GM23338 (cell line): ENCODE data around the gene TK1. TPM values are rescaled to one million over a fixed set of nuclear protein-coding genes. Genes with fewer than 3 reads are reported as not detected.

ENCODE experiments used
- ATAC-seq: fragments of 200-7000 bp; cut with Tn5 transposase; 3 replicates; pipeline ENCODE4 v1.9.1; 2020
- DNase-seq: peaks from one replicate; pipeline ENCODE4 v3.0.0-alpha.2; 2015; ENCODE audit warnings: low spot score
- H2AFZ ChIP-seq: fragments of 200-600 bp; sonication (generic); 2 replicates; pipeline ENCODE4 v1.8.0; 2016; ENCODE audit warnings: antibody characterized with exemption, mild to moderate bottlenecking, moderate library complexity
- H3F3A ChIP-seq: fragments of 200-600 bp; sonication (generic); replicated peaks from 2 replicates; pipeline ENCODE4 v1.8.0; 2017; ENCODE audit warnings: antibody characterized with exemption, mixed run types, low read depth
- H3K27ac ChIP-seq: fragments of 200-600 bp; sonication (generic); 2 replicates; pipeline ENCODE4 v1.6.1; 2016; ENCODE audit warnings: low read depth
- H3K27me3 ChIP-seq: fragments of 200-600 bp; sonication (generic); 2 replicates; pipeline ENCODE4 v1.8.0; 2016; ENCODE audit warnings: mild to moderate bottlenecking, mixed run types, moderate library complexity; ENCODE audit not compliant: insufficient read depth
- H3K36me3 ChIP-seq: fragments of 200-600 bp; sonication (generic); 2 replicates; pipeline ENCODE4 v1.8.0; 2016; ENCODE audit warnings: mild to moderate bottlenecking; ENCODE audit not compliant: insufficient read depth
- H3K4me1 ChIP-seq: fragments of 200-600 bp; sonication (generic); 2 replicates; pipeline ENCODE4 v1.8.0; 2016; ENCODE audit warnings: mild to moderate bottlenecking, moderate library complexity; ENCODE audit not compliant: insufficient read depth
- H3K4me2 ChIP-seq: fragments of 200-600 bp; sonication (generic); 2 replicates; pipeline ENCODE4 v1.7.1; 2017; ENCODE audit warnings: mixed run types
- H3K4me3 ChIP-seq: fragments of 200-600 bp; sonication (generic); 2 replicates; pipeline ENCODE4 v1.6.1; 2016; ENCODE audit warnings: mixed run types
- H3K79me2 ChIP-seq: fragments of 200-600 bp; sonication (generic); replicated peaks from 2 replicates; pipeline ENCODE4 v1.8.0; 2017; ENCODE audit warnings: mild to moderate bottlenecking; ENCODE audit not compliant: insufficient read depth
- H3K9me2 ChIP-seq: fragments of 200-600 bp; sonication (generic); 2 replicates; pipeline ENCODE4 v1.8.0; 2017; ENCODE audit not compliant: insufficient read depth
- H4K20me1 ChIP-seq: fragments of 200-600 bp; sonication (generic); replicated peaks from 2 replicates; pipeline ENCODE4 v1.8.0; 2017; ENCODE audit warnings: mild to moderate bottlenecking; ENCODE audit not compliant: insufficient read depth
- H3K27ac Mint-ChIP-seq: 2 replicates; pipeline ENCODE4 v1.8.0; 2020; ENCODE audit warnings: inconsistent platforms, mild to moderate bottlenecking, moderate library complexity, mixed read lengths
- H3K27me3 Mint-ChIP-seq: 3 replicates; pipeline ENCODE4 v1.8.0; 2022; ENCODE audit warnings: low read depth, mild to moderate bottlenecking, moderate library complexity, mixed read lengths, inconsistent platforms; ENCODE audit not compliant: insufficient read depth, poor library complexity
- H3K36me3 Mint-ChIP-seq: 3 replicates; pipeline ENCODE4 v1.8.0; 2021; ENCODE audit warnings: low read depth, mild to moderate bottlenecking, inconsistent platforms, moderate library complexity, mixed read lengths
- H3K4me1 Mint-ChIP-seq: 3 replicates; pipeline ENCODE4 v1.8.0; 2020; ENCODE audit warnings: mild to moderate bottlenecking, inconsistent platforms, mixed read lengths
- H3K4me3 Mint-ChIP-seq: 3 replicates; pipeline ENCODE4 v1.8.0; 2021; ENCODE audit warnings: moderate library complexity, mild to moderate bottlenecking, inconsistent platforms, mixed read lengths
- H3K9me3 Mint-ChIP-seq: 3 replicates; pipeline ENCODE4 v1.8.0; 2020; ENCODE audit warnings: moderate library complexity, mild to moderate bottlenecking, inconsistent platforms, mixed read lengths
- CREB1 ChIP-seq: fragments of 250-450 bp; sonication (Bioruptor Pico); IDR thresholded peaks from 2 replicates; pipeline ENCODE4 v1.5.0; 2020; ENCODE audit warnings: low read depth, mild to moderate bottlenecking, moderate library complexity
- EZH2 ChIP-seq: fragments of 200-600 bp; sonication (generic); IDR thresholded peaks from one replicate; pipeline ENCODE4 v1.8.0; 2017; ENCODE audit warnings: antibody characterized with exemption, mild to moderate bottlenecking, low read depth; ENCODE audit not compliant: unreplicated experiment
- EZH2phosphoT487 ChIP-seq: fragments of 200-600 bp; sonication (generic); IDR thresholded peaks from one replicate; pipeline ENCODE4 v1.8.1; 2018; ENCODE audit warnings: antibody characterized with exemption; ENCODE audit not compliant: unreplicated experiment
- POLR2AphosphoS5 ChIP-seq: IDR thresholded peaks from 2 replicates; pipeline ENCODE4 v1.6.1; 2016; ENCODE audit warnings: antibody characterized with exemption, low read depth
- ZNF114 ChIP-seq: fragments of 250-450 bp; sonication (Bioruptor Pico); IDR thresholded peaks from 2 replicates; pipeline ENCODE4 v1.5.0; 2020; ENCODE audit warnings: mild to moderate bottlenecking, moderate library complexity
- polyA plus RNA-seq: library from polyadenylated mRNA; unstranded; fragments of >200 nt; fragmentation: Nextera tagmentation; extraction: Ambion mirVana; gene quantifications from 2 replicates; pipeline ENCODE4 v1.2.1, GENCODE V29; 2016
- total RNA-seq: library from RNA; depleted of rRNA; stranded (reverse); fragments of >200 nt; shearing (Covaris generic); gene quantifications from 2 replicates; pipeline ENCODE4 v1.2.3, GENCODE V29; 2014
- TF ChIP-seq, protein P1 (sequence below): fragments of 250-450 bp; sonication (Bioruptor Pico); IDR thresholded peaks from 2 replicates; pipeline ENCODE4 v1.5.0; 2020; ENCODE audit warnings: mild to moderate bottlenecking, moderate library complexity
- TF ChIP-seq, protein P2 (sequence below): IDR thresholded peaks from one replicate; pipeline ENCODE4 v1.6.1; 2018; ENCODE audit warnings: antibody characterized with exemption; ENCODE audit not compliant: unreplicated experiment

Gene TK1
- total and polyA plus RNA-seq, 2 experiments from 2014 or later: 74.5 to 84.4 TPM

DNA sequence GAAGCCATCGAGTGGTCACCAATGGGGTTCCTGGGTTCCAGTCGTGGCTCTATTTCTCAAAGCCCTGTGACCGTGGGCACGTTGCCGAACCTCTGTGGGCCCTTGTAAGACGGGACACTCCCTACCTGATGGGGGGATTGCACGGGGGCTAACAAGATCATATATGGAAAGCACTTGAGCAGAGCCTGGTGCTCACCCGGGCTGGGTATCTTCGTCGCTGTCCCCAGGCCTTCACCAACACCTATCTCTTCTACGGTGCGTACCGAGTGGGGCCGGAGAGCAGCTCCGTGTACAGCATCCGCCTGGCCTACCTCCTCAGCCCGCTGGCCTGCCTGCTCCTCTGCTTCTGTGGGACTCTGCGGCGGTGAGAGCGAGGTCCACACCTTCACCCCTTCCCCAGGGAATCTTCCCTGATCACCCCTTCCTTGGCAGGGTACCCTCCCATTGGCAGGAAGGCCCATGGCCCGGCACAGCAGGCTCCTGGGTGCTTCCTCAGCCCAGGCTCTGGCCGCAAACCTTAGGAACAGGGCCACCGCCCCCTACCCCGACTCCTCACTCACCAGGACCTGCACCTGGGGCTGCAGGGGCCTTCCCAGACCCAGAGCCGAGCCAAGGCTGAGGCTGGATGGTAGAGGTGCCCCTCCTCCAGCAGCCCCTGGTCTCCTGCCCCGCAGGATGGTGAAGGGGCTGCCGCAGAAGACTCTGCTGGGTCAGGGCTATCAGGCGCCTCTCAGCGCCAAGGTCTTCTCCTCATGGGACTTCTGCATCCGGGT, 53.5 kb downstream of the TK1 start:
- H3K4me1 Mint-ChIP-seq: peaks cover 16% of the 10 kb centered on the region
- TF ChIP-seq POLR2AphosphoS5: no peak
- no peak for TF ChIP-seq ZNF114 (CRISPR knock-in tag)
- TF ChIP-seq, protein P1, sequence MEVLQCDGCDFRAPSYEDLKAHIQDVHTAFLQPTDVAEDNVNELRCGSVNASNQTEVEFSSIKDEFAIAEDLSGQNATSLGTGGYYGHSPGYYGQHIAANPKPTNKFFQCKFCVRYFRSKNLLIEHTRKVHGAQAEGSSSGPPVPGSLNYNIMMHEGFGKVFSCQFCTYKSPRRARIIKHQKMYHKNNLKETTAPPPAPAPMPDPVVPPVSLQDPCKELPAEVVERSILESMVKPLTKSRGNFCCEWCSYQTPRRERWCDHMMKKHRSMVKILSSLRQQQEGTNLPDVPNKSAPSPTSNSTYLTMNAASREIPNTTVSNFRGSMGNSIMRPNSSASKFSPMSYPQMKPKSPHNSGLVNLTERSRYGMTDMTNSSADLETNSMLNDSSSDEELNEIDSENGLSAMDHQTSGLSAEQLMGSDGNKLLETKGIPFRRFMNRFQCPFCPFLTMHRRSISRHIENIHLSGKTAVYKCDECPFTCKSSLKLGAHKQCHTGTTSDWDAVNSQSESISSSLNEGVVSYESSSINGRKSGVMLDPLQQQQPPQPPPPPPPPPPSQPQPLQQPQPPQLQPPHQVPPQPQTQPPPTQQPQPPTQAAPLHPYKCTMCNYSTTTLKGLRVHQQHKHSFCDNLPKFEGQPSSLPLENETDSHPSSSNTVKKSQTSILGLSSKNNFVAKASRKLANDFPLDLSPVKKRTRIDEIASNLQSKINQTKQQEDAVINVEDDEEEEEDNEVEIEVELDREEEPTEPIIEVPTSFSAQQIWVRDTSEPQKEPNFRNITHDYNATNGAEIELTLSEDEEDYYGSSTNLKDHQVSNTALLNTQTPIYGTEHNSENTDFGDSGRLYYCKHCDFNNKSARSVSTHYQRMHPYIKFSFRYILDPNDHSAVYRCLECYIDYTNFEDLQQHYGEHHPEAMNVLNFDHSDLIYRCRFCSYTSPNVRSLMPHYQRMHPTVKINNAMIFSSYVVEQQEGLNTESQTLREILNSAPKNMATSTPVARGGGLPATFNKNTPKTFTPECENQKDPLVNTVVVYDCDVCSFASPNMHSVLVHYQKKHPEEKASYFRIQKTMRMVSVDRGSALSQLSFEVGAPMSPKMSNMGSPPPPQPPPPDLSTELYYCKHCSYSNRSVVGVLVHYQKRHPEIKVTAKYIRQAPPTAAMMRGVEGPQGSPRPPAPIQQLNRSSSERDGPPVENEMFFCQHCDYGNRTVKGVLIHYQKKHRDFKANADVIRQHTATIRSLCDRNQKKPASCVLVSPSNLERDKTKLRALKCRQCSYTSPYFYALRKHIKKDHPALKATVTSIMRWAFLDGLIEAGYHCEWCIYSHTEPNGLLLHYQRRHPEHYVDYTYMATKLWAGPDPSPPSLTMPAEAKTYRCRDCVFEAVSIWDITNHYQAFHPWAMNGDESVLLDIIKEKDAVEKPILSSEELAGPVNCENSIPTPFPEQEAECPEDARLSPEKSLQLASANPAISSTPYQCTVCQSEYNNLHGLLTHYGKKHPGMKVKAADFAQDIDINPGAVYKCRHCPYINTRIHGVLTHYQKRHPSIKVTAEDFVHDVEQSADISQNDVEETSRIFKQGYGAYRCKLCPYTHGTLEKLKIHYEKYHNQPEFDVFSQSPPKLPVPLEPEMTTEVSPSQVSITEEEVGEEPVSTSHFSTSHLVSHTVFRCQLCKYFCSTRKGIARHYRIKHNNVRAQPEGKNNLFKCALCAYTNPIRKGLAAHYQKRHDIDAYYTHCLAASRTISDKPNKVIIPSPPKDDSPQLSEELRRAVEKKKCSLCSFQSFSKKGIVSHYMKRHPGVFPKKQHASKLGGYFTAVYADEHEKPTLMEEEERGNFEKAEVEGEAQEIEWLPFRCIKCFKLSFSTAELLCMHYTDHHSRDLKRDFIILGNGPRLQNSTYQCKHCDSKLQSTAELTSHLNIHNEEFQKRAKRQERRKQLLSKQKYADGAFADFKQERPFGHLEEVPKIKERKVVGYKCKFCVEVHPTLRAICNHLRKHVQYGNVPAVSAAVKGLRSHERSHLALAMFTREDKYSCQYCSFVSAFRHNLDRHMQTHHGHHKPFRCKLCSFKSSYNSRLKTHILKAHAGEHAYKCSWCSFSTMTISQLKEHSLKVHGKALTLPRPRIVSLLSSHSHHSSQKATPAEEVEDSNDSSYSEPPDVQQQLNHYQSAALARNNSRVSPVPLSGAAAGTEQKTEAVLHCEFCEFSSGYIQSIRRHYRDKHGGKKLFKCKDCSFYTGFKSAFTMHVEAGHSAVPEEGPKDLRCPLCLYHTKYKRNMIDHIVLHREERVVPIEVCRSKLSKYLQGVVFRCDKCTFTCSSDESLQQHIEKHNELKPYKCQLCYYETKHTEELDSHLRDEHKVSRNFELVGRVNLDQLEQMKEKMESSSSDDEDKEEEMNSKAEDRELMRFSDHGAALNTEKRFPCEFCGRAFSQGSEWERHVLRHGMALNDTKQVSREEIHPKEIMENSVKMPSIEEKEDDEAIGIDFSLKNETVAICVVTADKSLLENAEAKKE: no peak
- no peak for TF ChIP-seq EZH2phosphoT487
- no peak overlapping the region for H2AFZ ChIP-seq
- H3K27ac ChIP-seq: no peak overlapping the region
- no peaks in the 10 kb centered on the region for H3K36me3 ChIP-seq
- H3K4me2 ChIP-seq: no peak overlapping the region
- peaks cover 14% of the 10 kb centered on the region; the same call in 1 of the 2 replicates for H3F3A ChIP-seq
- DNase-seq: no peak
- no peak overlapping the region; the same call in 2 of the 3 replicates for H3K4me3 Mint-ChIP-seq
- no peak for ATAC-seq
- H3K27me3 ChIP-seq: peaks cover 22% of the 10 kb centered on the region
- H3K79me2 ChIP-seq: no peaks in the 10 kb centered on the region
- H3K4me1 ChIP-seq: peaks cover 25% of the 10 kb centered on the region
- no peaks in the 10 kb centered on the region for H3K9me3 Mint-ChIP-seq
- H3K4me3 ChIP-seq: no peak overlapping the region
- no peak overlapping the region for H3K27ac Mint-ChIP-seq
- H3K27me3 Mint-ChIP-seq: peaks cover 35% of the 10 kb centered on the region
- H3K9me2 ChIP-seq: no peaks in the 10 kb centered on the region
- H3K36me3 Mint-ChIP-seq: no peaks in the 10 kb centered on the region
- no peaks in the 10 kb centered on the region for H4K20me1 ChIP-seq

DNA sequence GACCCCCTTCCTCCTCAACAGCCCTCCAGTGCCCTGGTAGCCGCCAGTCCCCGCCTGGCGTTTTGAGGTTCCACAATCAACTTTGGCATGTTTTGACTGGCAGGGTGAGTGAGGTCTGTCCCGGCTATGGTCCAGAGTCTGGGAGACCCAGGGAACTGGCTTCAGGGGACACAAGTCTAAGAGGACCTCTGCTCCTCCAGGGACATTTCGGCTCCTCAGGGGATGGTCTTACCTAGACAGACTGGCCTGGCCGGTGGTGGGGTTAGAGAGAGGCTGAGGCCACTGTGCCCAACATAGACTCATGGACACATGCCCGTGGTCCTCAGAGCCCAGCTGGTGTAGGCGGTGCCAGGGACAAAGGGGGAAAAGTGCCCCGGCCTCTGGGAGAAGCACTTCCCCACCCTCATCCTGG, 54.1 kb downstream of the TK1 start:
- no peaks in the 10 kb centered on the region for H3K9me2 ChIP-seq
- Mint-ChIP-seq H3K9me3 (no peaks in the 10 kb centered on the region), H3K4me1 (peaks cover 16% of the 10 kb centered on the region), H3K4me3 (peak overlapping the region; percentile 41; the same call in 2 of the 3 replicates), H3K27me3 (peaks cover 35% of the 10 kb centered on the region), H3K27ac (no peak overlapping the region), H3K36me3 (no peaks in the 10 kb centered on the region)
- ATAC-seq: no peak
- no peaks in the 10 kb centered on the region for H3K79me2 ChIP-seq
- H4K20me1 ChIP-seq: no peaks in the 10 kb centered on the region
- H3K27me3 ChIP-seq: peaks cover 22% of the 10 kb centered on the region
- H3K27ac ChIP-seq: no peak overlapping the region
- peak overlapping the region; percentile 81; the same call in 1 of the 2 replicates for H3K4me2 ChIP-seq
- no peak for DNase-seq
- H3K4me1 ChIP-seq: peaks cover 25% of the 10 kb centered on the region
- peaks cover 14% of the 10 kb centered on the region; the same call in 1 of the 2 replicates for H3F3A ChIP-seq
- H3K36me3 ChIP-seq: no peaks in the 10 kb centered on the region
- no peak overlapping the region; the same call in 1 of the 2 replicates for H3K4me3 ChIP-seq
- peak overlapping the region; percentile 10; the same call in 1 of the 2 replicates for H2AFZ ChIP-seq
- TF ChIP-seq CREB1 (CRISPR knock-in tag) (no peak), EZH2 (no peak), ZNF114 (CRISPR knock-in tag) (no peak)
- TF ChIP-seq, protein P2, sequence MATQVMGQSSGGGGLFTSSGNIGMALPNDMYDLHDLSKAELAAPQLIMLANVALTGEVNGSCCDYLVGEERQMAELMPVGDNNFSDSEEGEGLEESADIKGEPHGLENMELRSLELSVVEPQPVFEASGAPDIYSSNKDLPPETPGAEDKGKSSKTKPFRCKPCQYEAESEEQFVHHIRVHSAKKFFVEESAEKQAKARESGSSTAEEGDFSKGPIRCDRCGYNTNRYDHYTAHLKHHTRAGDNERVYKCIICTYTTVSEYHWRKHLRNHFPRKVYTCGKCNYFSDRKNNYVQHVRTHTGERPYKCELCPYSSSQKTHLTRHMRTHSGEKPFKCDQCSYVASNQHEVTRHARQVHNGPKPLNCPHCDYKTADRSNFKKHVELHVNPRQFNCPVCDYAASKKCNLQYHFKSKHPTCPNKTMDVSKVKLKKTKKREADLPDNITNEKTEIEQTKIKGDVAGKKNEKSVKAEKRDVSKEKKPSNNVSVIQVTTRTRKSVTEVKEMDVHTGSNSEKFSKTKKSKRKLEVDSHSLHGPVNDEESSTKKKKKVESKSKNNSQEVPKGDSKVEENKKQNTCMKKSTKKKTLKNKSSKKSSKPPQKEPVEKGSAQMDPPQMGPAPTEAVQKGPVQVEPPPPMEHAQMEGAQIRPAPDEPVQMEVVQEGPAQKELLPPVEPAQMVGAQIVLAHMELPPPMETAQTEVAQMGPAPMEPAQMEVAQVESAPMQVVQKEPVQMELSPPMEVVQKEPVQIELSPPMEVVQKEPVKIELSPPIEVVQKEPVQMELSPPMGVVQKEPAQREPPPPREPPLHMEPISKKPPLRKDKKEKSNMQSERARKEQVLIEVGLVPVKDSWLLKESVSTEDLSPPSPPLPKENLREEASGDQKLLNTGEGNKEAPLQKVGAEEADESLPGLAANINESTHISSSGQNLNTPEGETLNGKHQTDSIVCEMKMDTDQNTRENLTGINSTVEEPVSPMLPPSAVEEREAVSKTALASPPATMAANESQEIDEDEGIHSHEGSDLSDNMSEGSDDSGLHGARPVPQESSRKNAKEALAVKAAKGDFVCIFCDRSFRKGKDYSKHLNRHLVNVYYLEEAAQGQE: no peak
